HG03139 (cell line): ENCODE data around the gene FUS.
"Not testable (repeated sequence)": the region's sequence is repeated elsewhere in the genome, so short reads cannot be mapped to it uniquely, and the experiment has no call there.

Experiments
- ATAC-seq: cut with Tn5 transposase; IDR thresholded peaks from one replicate; pipeline ENCODE4 v1.9.1; 2021; ENCODE audit not compliant: unreplicated experiment

The FUS gene

GRCh38 chr16:31184888-31185287 is 4.9 kb downstream of the FUS start:
- no peak for ATAC-seq

GRCh38 chr16:31185339-31185738 is 5.4 kb downstream of the FUS start:
- no peak for ATAC-seq

- ATAC-seq, result no peak
Measured at GRCh38 chr16:31186176-31186575, 6.2 kb downstream of the FUS start.

- ATAC-seq, result no peak
Measured at GRCh38 chr16:31186930-31187807, 7.2 kb downstream of the FUS start.

GRCh38 chr16:31187808-31188189 is 7.9 kb downstream of the FUS start:
- no peak for ATAC-seq

GRCh38 chr16:31188450-31189411 is 8.8 kb downstream of the FUS start:
- ATAC-seq, result no peak

GRCh38 chr16:31189412-31189778 is 9.5 kb downstream of the FUS start:
- ATAC-seq, result no peak

- ATAC-seq, result no peak
Measured at GRCh38 chr16:31190061-31190460, 10.1 kb downstream of the FUS start.

- no peak for ATAC-seq
Measured at GRCh38 chr16:31190818-31191444, 11.0 kb downstream of the FUS start.

GRCh38 chr16:31191697-31192428 is 11.9 kb downstream of the FUS start:
- no peak for ATAC-seq

- no peak for ATAC-seq
Measured at GRCh38 chr16:31192856-31193642, 13.1 kb downstream of the FUS start.

- ATAC-seq, result no peak
Measured at GRCh38 chr16:31193874-31194273, 13.9 kb downstream of the FUS start.

- no peak for ATAC-seq
Measured at GRCh38 chr16:31194898-31195297, 15.0 kb downstream of the FUS start.

- not testable (repeated sequence) for ATAC-seq
Measured at GRCh38 chr16:31195861-31196260, 15.9 kb downstream of the FUS start.

- no peak for ATAC-seq
Measured at GRCh38 chr16:31196324-31197088, 16.6 kb downstream of the FUS start.

GRCh38 chr16:31198207-31198882 is 18.4 kb downstream of the FUS start:
- no peak for ATAC-seq

- no peak for ATAC-seq
Measured at GRCh38 chr16:31199430-31200041, 19.6 kb downstream of the FUS start.

- not testable (repeated sequence) for ATAC-seq
Measured at GRCh38 chr16:31200111-31200510, 20.2 kb downstream of the FUS start.
